HCT116 (cell line): ENCODE results near the gene CFAP61. TPM values are rescaled to one million over a fixed set of nuclear protein-coding genes. Genes with fewer than 3 reads are reported as not detected.

Source experiments
- ATAC-seq: fragments of 200-7000 bp; cut with Tn5 transposase; 2 replicates; pipeline ENCODE4 v1.9.1; 2020; ENCODE audit warnings: mild to moderate bottlenecking, moderate library complexity
- BruUV-seq: library from RNA; stranded (reverse); fragments of 400-500 nt; replicated peaks from 2 replicates; lab custom pipeline; 2021; lab: Mats Ljungman, UMichigan
- CTCF ChIA-PET: fragments of 300-600 bp; sonication (Branson Sonifier 250); formaldehyde crosslinking; loops from one replicate; lab custom pipeline; 2021; ENCODE audit warnings: antibody characterized with exemption; lab: Charles Lee
- POLR2A ChIA-PET: fragments of 300-600, 350-600 bp; sonication (Branson Sonifier 250); formaldehyde crosslinking; loops from one replicate; lab custom pipeline; 2021; ENCODE audit warnings: antibody characterized with exemption; lab: Charles Lee
- RAD21 ChIA-PET, 2 experiments: fragments of 300-600 bp; sonication (Branson Sonifier 250); formaldehyde crosslinking; loops; one replicate each; lab custom pipeline; 2023; ENCODE audit warnings: low total read pairs in 2 of 2; ENCODE audit not compliant: uncharacterized antibody in 2 of 2, unreplicated experiment in 2 of 2, low non-redundant PET in 1 of 2; lab: Charles Lee
- DNase-seq: peaks from one replicate; pipeline ENCODE4 v3.0.0-alpha.2; 2010; ENCODE audit warnings: low read depth, low spot score
- H2AFZ ChIP-seq: fragments of 200-600 bp; shearing (Covaris generic), sonication (generic); 2 replicates; pipeline ENCODE4 v1.6.1; 2017; ENCODE audit warnings: low read depth, mixed run types, mixed read lengths, antibody characterized with exemption, low read length; ENCODE audit not compliant: poor library complexity, severe bottlenecking
- H3K27ac ChIP-seq: 2 replicates; pipeline ENCODE4 v1.5.1; 2012; ENCODE audit warnings: low read depth, low read length
- H3K27me3 ChIP-seq: fragments of 200-600 bp; sonication (generic); 2 replicates; pipeline ENCODE4 v1.6.1; 2016; ENCODE audit warnings: mixed run types, low read length, mixed read lengths; ENCODE audit not compliant: insufficient read depth
- H3K36me3 ChIP-seq, 2 experiments: fragments of 200-500 bp in 1 of 2; fragments of 200-600 bp in 1 of 2; sonication (Bioruptor generic) in 1 of 2; sonication (generic) in 1 of 2; 2 replicates each; pipeline versions ENCODE4 v1.5.1 to v1.6.1; 2014 to 2016; ENCODE audit warnings: low read length in 2 of 2, inconsistent platforms in 1 of 2, mixed read lengths in 1 of 2, mixed run types in 1 of 2; ENCODE audit not compliant: insufficient read depth in 2 of 2, control insufficient read depth in 1 of 2
- H3K4me1 ChIP-seq, 2 experiments: fragments of 200-600 bp in 1 of 2; sonication (generic) in 1 of 2; 2 replicates each; pipeline versions ENCODE4 v1.5.1 to v1.6.1; 2012 to 2017; ENCODE audit warnings: low read length in 2 of 2, inconsistent platforms in 1 of 2, mild to moderate bottlenecking in 1 of 2, mixed read lengths in 1 of 2, mixed run types in 1 of 2, moderate library complexity in 1 of 2; ENCODE audit not compliant: insufficient read depth in 2 of 2, control insufficient read depth in 1 of 2
- H3K4me2 ChIP-seq: fragments of 200-600 bp; sonication (generic); 2 replicates; pipeline ENCODE4 v1.6.1; 2017; ENCODE audit warnings: mixed run types, low read length, mixed read lengths
- H3K4me3 ChIP-seq, 2 experiments: fragments of 200-600 bp in 1 of 2; sonication (generic) in 1 of 2; replicated peaks in 1 of 2; 2 replicates each; pipeline ENCODE4 v1.5.1; 2011 to 2016; ENCODE audit warnings: low read length in 2 of 2, control low read depth in 1 of 2, low read depth in 1 of 2, mild to moderate bottlenecking in 1 of 2, mixed read lengths in 1 of 2, mixed run types in 1 of 2
- H3K79me2 ChIP-seq: fragments of 200-600 bp; sonication (generic); 2 replicates; pipeline ENCODE4 v1.6.1; 2017; ENCODE audit warnings: mild to moderate bottlenecking, mixed run types, low read length, moderate library complexity, mixed read lengths; ENCODE audit not compliant: insufficient read depth
- H3K9ac ChIP-seq: fragments of 200-600 bp; sonication (generic); 2 replicates; pipeline ENCODE4 v1.6.1; 2016; ENCODE audit warnings: low read length, mixed read lengths
- H3K9me2 ChIP-seq: fragments of 200-600 bp; sonication (generic), shearing (Covaris generic); 2 replicates; pipeline ENCODE4 v1.6.1; 2017; ENCODE audit warnings: mixed run types, mild to moderate bottlenecking, moderate library complexity; ENCODE audit not compliant: insufficient read depth
- H3K9me3 ChIP-seq, 2 experiments: fragments of 200-500 bp in 1 of 2; fragments of 200-600 bp in 1 of 2; sonication (Bioruptor generic) in 1 of 2; sonication (generic) in 1 of 2; 2 replicates each; pipeline ENCODE4 v1.6.1; 2014 to 2017; ENCODE audit warnings: low read length in 2 of 2, mixed read lengths in 2 of 2, inconsistent platforms in 1 of 2, low read depth in 1 of 2, mild to moderate bottlenecking in 1 of 2, mixed run types in 1 of 2, moderate library complexity in 1 of 2; ENCODE audit not compliant: control insufficient read depth in 1 of 2, insufficient read depth in 1 of 2
- H4K20me1 ChIP-seq: fragments of 200-600 bp; sonication (generic), shearing (Covaris generic); 2 replicates; pipeline ENCODE4 v1.6.1; 2017; ENCODE audit warnings: mixed run types, mild to moderate bottlenecking, moderate library complexity; ENCODE audit not compliant: insufficient read depth
- CEBPB ChIP-seq: IDR thresholded peaks from 2 replicates; pipeline ENCODE4 v1.6.1; 2012; ENCODE audit warnings: low read depth
- ELF1 ChIP-seq: IDR thresholded peaks from 2 replicates; pipeline ENCODE4 v1.6.1; 2012; ENCODE audit warnings: low read depth, borderline replicate concordance
- EZH2phosphoT487 ChIP-seq: fragments of 200-600 bp; IDR thresholded peaks from 2 replicates; pipeline ENCODE4 v1.6.1; 2018; ENCODE audit warnings: antibody characterized with exemption, borderline replicate concordance
- FOSL1 ChIP-seq: IDR thresholded peaks from 2 replicates; pipeline ENCODE4 v1.6.1; 2012; ENCODE audit warnings: low read depth
- JUND ChIP-seq: IDR thresholded peaks from 2 replicates; pipeline ENCODE4 v1.6.1; 2012
- RAD21 ChIP-seq: IDR thresholded peaks from 2 replicates; pipeline ENCODE4 v1.6.1; 2012; ENCODE audit warnings: low read depth, mild to moderate bottlenecking
- SP1 ChIP-seq: IDR thresholded peaks from 2 replicates; pipeline ENCODE4 v1.6.1; 2012; ENCODE audit warnings: low read depth
- SRF ChIP-seq: IDR thresholded peaks from 2 replicates; pipeline ENCODE4 v1.6.1; 2012; ENCODE audit warnings: low read depth
- TCF7L2 ChIP-seq: IDR thresholded peaks from 2 replicates; pipeline ENCODE4 v1.7.0; 2011; ENCODE audit warnings: borderline replicate concordance, inconsistent platforms; ENCODE audit not compliant: insufficient read depth, insufficient read length; ENCODE audit errors: extremely low read depth
- YY1 ChIP-seq: IDR thresholded peaks from 2 replicates; pipeline ENCODE4 v1.6.1; 2011; ENCODE audit warnings: low read length, low read depth, moderate library complexity, mild to moderate bottlenecking; ENCODE audit not compliant: insufficient replicate concordance; ENCODE audit errors: extremely low read depth
- ZBTB33 ChIP-seq: IDR thresholded peaks from 2 replicates; pipeline ENCODE4 v1.6.1; 2011; ENCODE audit warnings: mild to moderate bottlenecking, low read length, moderate library complexity; ENCODE audit not compliant: insufficient replicate concordance; ENCODE audit errors: extremely low read depth
- ZFX ChIP-seq: fragments of 450-650 bp; IDR thresholded peaks from 2 replicates; pipeline ENCODE4 v1.6.1; 2017
- intact Hi-C: fragments of 100-400 bp; cut with micrococcal nuclease; formaldehyde crosslinking; loops from 2 replicates; pipeline ENCODE4 v1.10.0; 2022
- total RNA-seq: library from RNA; stranded (reverse); gene quantifications from one replicate; pipeline ENCODE4 v1.2.1, GENCODE V29; 2021; ENCODE audit not compliant: unreplicated experiment
- TF ChIP-seq, protein P1 (sequence below), 3 experiments: fragments of 200-600 bp in 1 of 3; sonication (generic) in 1 of 3; IDR thresholded peaks in 2 of 3; conservative IDR thresholded peaks in 1 of 3; 2 replicates each; pipeline ENCODE4 v1.5.1; 2012 to 2017; ENCODE audit warnings: low read depth in 2 of 3, low read length in 2 of 3, antibody characterized with exemption in 1 of 3, borderline replicate concordance in 1 of 3, control low read depth in 1 of 3, mild to moderate bottlenecking in 1 of 3, mixed read lengths in 1 of 3, mixed run types in 1 of 3, moderate library complexity in 1 of 3; ENCODE audit not compliant: insufficient read depth in 1 of 3

CFAP61 gene
- total RNA-seq, 1 experiment from 2014 or later, result 1.7 TPM

GRCh38 chr20:20261159-20261558, 208.8 kb downstream of the CFAP61 start:
- POLR2A ChIA-PET, result no interaction called here

GRCh38 chr20:20265210-20265609, 212.9 kb downstream of the CFAP61 start:
- RAD21 ChIA-PET, result no interaction called here
- BruUV-seq, result no TSS peak
- Histone ChIP-seq H2AFZ (no peak overlapping the region), H3K79me2 (no peaks in the 10 kb centered on the region), H4K20me1 (no peaks in the 10 kb centered on the region), H3K4me1 (0 out of 4 replicates have a peak, but pooled peaks cover 0 to 7% of the 10 kb centered on the region in 2 experiments), H3K9ac (no peak overlapping the region), H3K4me2 (no peak overlapping the region), H3K27me3 (no peaks in the 10 kb centered on the region), H3K4me3 (no peak overlapping the region), H3K9me3 (no peaks in the 10 kb centered on the region), H3K9me2 (no peaks in the 10 kb centered on the region), H3K27ac (no peak overlapping the region), H3K36me3 (no peaks in the 10 kb centered on the region)
- no peak for TF ChIP-seq YY1
- TF ChIP-seq, protein P1, sequence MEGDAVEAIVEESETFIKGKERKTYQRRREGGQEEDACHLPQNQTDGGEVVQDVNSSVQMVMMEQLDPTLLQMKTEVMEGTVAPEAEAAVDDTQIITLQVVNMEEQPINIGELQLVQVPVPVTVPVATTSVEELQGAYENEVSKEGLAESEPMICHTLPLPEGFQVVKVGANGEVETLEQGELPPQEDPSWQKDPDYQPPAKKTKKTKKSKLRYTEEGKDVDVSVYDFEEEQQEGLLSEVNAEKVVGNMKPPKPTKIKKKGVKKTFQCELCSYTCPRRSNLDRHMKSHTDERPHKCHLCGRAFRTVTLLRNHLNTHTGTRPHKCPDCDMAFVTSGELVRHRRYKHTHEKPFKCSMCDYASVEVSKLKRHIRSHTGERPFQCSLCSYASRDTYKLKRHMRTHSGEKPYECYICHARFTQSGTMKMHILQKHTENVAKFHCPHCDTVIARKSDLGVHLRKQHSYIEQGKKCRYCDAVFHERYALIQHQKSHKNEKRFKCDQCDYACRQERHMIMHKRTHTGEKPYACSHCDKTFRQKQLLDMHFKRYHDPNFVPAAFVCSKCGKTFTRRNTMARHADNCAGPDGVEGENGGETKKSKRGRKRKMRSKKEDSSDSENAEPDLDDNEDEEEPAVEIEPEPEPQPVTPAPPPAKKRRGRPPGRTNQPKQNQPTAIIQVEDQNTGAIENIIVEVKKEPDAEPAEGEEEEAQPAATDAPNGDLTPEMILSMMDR (IDR thresholded peaks at IDR 0.05 in 2 of 3, conservative IDR thresholded peaks at IDR 0.05 in 1 of 3; ENCODE audit: borderline replicate concordance in 1 of 3, insufficient read depth in 1 of 3, low read depth in 2 of 3, low read length in 2 of 3), result no peak
- TF ChIP-seq TCF7L2, result no peak
- TF ChIP-seq EZH2phosphoT487, result no peak
- no peak for TF ChIP-seq RAD21
- no peak for TF ChIP-seq CEBPB
- no peak for TF ChIP-seq FOSL1
- no peak for TF ChIP-seq SRF
- TF ChIP-seq ZFX, result no peak
- TF ChIP-seq ZBTB33, result no peak
- ATAC-seq, result no peak
- intact Hi-C loops, result no loop called here
- CTCF ChIA-PET, result no interaction called here
- DNase-seq, result no peak
- POLR2A ChIA-PET, result no interaction called here

More at GRCh38 chr20:20261159-20261558, 208.8 kb downstream of the CFAP61 start:
- H2AFZ ChIP-seq, result no peak overlapping the region
- ATAC-seq (no peak), DNase-seq (no peak)
- no peaks in the 10 kb centered on the region for H3K9me3 ChIP-seq
- H3K4me3 ChIP-seq, result no peak overlapping the region
- no peak for TF ChIP-seq SP1
- no peak for TF ChIP-seq SRF
- TF ChIP-seq ELF1, result no peak
- no peak for TF ChIP-seq YY1
- no peak for TF ChIP-seq JUND
- H3K9ac ChIP-seq, result no peak overlapping the region
- ChIA-PET RAD21 (no interaction called here), CTCF (interaction anchor here (1.0 kb wide), 1 partner anchor 24 kb away, joined by 4 read pairs; no protein-coding TSS in a partner anchor)
- H3K4me2 ChIP-seq, result no peak overlapping the region
- H3K79me2 ChIP-seq, result no peaks in the 10 kb centered on the region
- no peaks in the 10 kb centered on the region for H3K27me3 ChIP-seq
- no peaks in the 10 kb centered on the region for H4K20me1 ChIP-seq
- no TSS peak for BruUV-seq
- H3K4me1 ChIP-seq, result no peaks in the 10 kb centered on the region
- no peaks in the 10 kb centered on the region for H3K36me3 ChIP-seq
- H3K27ac ChIP-seq, result no peak overlapping the region
- intact Hi-C loops, result no loop called here
- H3K9me2 ChIP-seq, result no peaks in the 10 kb centered on the region
